WERI-Rb-1 (cell line): ENCODE results near the gene ACVR2B.
"Not testable (repeated sequence)": the region's sequence is repeated elsewhere in the genome, so short reads cannot be mapped to it uniquely, and the experiment has no call there.

Source experiments
- DNase-seq: peaks from one replicate; pipeline ENCODE4 v3.0.0-alpha.2; 2020
- H3K27ac ChIP-seq: fragments of 250-450 bp; sonication (Bioruptor Pico); 2 replicates; pipeline ENCODE4 v1.5.1; 2020; ENCODE audit warnings: mild to moderate bottlenecking, moderate library complexity
- H3K27me3 ChIP-seq: fragments of 250-450 bp; sonication (Bioruptor Pico); 2 replicates; pipeline ENCODE4 v1.5.1; 2021; ENCODE audit warnings: mild to moderate bottlenecking, low read depth, moderate library complexity; ENCODE audit not compliant: insufficient read depth, severe bottlenecking
- H3K36me3 ChIP-seq: fragments of 250-450 bp; sonication (Bioruptor Pico); 2 replicates; pipeline ENCODE4 v1.5.1; 2020; ENCODE audit warnings: mild to moderate bottlenecking, moderate library complexity
- H3K4me3 ChIP-seq: 2 replicates; pipeline ENCODE4 v1.5.1; 2011; ENCODE audit warnings: low read depth, mild to moderate bottlenecking, control low read depth, low read length
- H3K9me3 ChIP-seq: fragments of 250-450 bp; sonication (Bioruptor Pico); 2 replicates; pipeline ENCODE4 v1.5.1; 2021; ENCODE audit warnings: mild to moderate bottlenecking, moderate library complexity; ENCODE audit not compliant: severe bottlenecking
- CTCF ChIP-seq: IDR thresholded peaks from 2 replicates; pipeline ENCODE4 v1.5.1; 2011; ENCODE audit warnings: low read depth, mild to moderate bottlenecking, control low read depth, inconsistent platforms, low read length

The ACVR2B gene

GRCh38 chr3:38443205-38443604 lies 10.5 kb upstream of the ACVR2B start:
- H3K9me3 ChIP-seq = peaks cover 10% of the 10 kb centered on the region

GRCh38 chr3:38446085-38446686 lies 7.5 kb upstream of the ACVR2B start:
- DNase-seq = no peak
- no peaks in the 10 kb centered on the region for H3K27me3 ChIP-seq
- no peak overlapping the region for H3K27ac ChIP-seq
- H3K36me3 ChIP-seq = no peaks in the 10 kb centered on the region
- H3K9me3 ChIP-seq = no peaks in the 10 kb centered on the region
- H3K4me3 ChIP-seq = no peak overlapping the region
- no peak for TF ChIP-seq CTCF

More at GRCh38 chr3:38443205-38443604, 10.5 kb upstream of the ACVR2B start:
- DNase-seq, H3K27me3 ChIP-seq, H3K4me3 ChIP-seq, H3K27ac ChIP-seq, H3K36me3 ChIP-seq: not testable (repeated sequence)

- no peaks in the 10 kb centered on the region for H3K27me3 ChIP-seq
- no peak overlapping the region for H3K27ac ChIP-seq
- no peak for DNase-seq
- no peaks in the 10 kb centered on the region for H3K9me3 ChIP-seq
- H3K36me3 ChIP-seq = no peaks in the 10 kb centered on the region
- H3K4me3 ChIP-seq = no peak overlapping the region
- TF ChIP-seq CTCF = no peak
Observed at GRCh38 chr3:38446812-38447211, 6.9 kb upstream of the ACVR2B start.

- Histone ChIP-seq H3K9me3 (no peaks in the 10 kb centered on the region), H3K36me3 (peaks cover 4% of the 10 kb centered on the region; the same call in 1 of the 2 replicates), H3K27me3 (no peaks in the 10 kb centered on the region), H3K4me3 (no peak overlapping the region), H3K27ac (no peak overlapping the region)
- TF ChIP-seq CTCF = no peak
- no peak for DNase-seq
Observed at GRCh38 chr3:38450853-38451252, 2.8 kb upstream of the ACVR2B start.

- Histone ChIP-seq H3K27me3 (no peaks in the 10 kb centered on the region), H3K9me3 (no peaks in the 10 kb centered on the region), H3K27ac (peak overlapping the region; percentile 97), H3K36me3 (peaks cover 4% of the 10 kb centered on the region; the same call in 1 of the 2 replicates), H3K4me3 (peak overlapping the region; percentile 87)
- DNase-seq = no peak
- no peak for TF ChIP-seq CTCF
Observed at GRCh38 chr3:38453913-38454177, 155 bp downstream of the ACVR2B start.

GRCh38 chr3:38454178-38454883 lies 641 bp downstream of the ACVR2B start:
- DNase-seq = peak; percentile 34
- Histone ChIP-seq H3K9me3 (no peaks in the 10 kb centered on the region), H3K27ac (peak overlapping the region; percentile 97)

More at GRCh38 chr3:38454178-38454883, 641 bp downstream of the ACVR2B start:
- Histone ChIP-seq H3K4me3 (peak overlapping the region; percentile 87), H3K36me3 (peaks cover 4% of the 10 kb centered on the region; the same call in 1 of the 2 replicates), H3K27me3 (no peaks in the 10 kb centered on the region)
- no peak for TF ChIP-seq CTCF
